GM18870 (cell line): ENCODE data around the gene TCEA2.

ENCODE experiments used
- ATAC-seq: cut with Tn5 transposase; IDR thresholded peaks from one replicate; pipeline ENCODE4 v1.9.1; 2021; ENCODE audit warnings: moderate library complexity; ENCODE audit not compliant: unreplicated experiment

TCEA2 gene

DNA sequence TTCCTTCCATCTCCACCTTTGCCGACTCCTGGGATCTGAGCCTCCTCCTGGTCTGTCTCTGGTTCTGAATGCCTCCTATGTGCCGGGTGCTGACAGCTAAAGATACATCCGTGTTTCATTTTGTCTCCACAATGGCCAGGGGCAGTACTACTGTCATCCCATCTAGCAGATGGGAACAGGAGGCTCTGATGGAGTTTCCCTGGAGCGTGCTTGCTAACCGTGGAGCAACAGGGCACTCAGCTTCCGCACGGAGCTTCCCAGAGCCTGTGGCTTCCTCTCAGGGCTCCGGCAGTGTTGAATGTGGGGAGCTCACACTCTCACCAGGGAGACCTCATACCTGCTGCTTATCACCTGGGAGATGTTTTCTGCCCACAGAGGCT lies 56.3 kb downstream of the TCEA2 start:
- no peak for ATAC-seq

DNA sequence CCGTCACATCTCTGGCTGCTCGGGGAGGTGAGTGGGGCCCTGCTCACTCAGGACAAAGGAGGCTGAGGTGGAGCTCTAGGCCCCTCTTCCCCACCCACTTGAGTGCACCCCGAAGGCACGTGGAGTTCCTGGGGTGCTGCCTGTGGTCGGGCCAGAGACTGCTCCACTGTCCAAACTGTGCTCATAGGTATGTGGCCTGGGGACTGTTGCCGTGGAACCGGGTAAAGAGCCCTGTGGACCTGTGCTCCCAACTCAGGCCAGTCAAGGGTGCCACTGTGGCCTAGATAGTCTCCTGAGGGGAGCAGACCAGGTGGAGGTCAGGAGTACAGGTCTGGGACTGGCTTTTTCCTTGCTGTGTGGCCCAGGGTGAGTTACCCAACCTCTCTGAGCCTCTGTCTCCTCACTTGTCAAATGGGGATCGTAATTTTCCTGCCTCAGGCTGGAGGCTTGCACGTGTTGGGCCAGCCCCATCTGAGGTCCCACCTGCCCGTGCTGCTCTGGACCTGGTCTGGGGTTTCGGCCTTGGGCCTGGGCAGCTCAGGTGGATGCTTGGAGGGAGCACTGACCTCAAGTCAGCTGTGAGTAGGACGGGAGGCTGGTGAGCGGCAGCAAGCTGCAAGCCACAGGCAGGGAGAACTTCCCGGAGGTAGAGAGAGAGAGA lies 56.8 kb downstream of the TCEA2 start:
- ATAC-seq, result no peak

DNA sequence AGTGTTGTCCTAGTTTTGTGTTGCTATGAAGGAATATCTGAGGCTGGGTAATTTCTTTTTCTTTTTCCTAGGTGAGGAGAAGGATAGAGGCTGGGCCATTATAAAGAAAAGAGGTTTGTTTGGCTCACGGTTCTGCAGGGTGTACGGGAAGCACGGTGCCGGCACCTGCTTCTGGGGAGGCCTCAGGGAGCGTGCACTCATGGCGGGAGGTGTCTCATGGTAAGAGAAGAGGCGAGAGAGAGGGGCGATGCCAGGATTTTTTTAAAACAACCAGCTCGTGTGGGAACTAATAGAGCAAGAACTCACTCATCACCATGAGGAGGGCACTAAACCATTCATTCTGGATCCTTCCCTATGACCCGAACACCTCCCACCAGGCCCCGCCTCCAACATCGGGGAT lies 58.6 kb downstream of the TCEA2 start:
- no peak for ATAC-seq
